Kasumi-1 (cell line): ENCODE results near the gene DYRK1A.

Experiments
- DNase-seq, 2 experiments: peaks; one replicate each; lab custom pipeline; 2025; lab: John Stamatoyannopoulos, UW

Gene DYRK1A

DNA sequence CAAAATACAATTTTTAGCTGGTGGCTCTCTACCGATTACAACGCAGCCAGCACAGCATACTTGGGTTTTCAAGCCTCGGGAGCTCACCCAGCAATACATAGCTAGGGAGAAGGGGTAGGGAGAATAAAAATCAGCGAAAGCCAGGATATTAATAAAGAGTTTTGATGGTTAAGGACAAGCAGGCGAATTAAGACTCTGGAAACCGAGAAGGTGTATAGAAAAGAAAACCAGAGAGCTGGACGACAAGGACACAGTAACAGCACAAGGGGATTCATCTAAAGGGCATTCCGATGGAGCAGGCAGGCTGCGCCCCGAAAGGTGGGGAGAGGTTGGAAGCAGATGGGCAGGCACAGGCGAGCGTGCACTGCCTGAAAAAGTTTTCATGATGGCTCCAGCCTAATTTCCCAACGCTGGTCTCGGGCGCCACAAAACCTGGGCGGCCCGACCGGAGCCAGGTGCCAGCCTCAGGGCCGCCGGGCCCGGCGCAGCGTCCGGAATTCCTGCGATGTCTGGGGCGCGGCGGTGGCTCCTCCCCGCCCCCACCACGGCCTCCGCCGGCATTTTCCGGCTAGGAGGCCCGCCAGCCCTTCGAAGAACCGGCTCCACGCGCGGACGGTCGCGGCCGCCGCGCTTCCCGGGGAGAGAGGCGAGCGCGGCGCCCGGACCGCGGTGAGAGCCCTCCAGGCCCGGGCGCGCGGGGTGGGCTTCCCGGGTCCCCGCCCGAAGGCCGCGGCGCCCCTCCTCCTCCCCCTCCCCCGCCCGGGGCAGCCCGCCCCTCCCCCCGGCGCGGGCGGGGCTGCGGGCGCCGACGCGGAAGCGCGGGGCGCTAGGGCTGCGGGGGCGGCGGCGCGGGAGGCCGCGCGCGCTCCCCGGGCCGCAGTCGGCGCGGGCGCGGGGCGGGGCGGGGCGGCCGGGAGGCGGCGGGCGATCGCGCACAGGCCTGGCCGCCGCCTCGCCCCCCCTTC, 774 bp upstream of the DYRK1A start:
- peak; percentile 46 to 73 for DNase-seq

DNA sequence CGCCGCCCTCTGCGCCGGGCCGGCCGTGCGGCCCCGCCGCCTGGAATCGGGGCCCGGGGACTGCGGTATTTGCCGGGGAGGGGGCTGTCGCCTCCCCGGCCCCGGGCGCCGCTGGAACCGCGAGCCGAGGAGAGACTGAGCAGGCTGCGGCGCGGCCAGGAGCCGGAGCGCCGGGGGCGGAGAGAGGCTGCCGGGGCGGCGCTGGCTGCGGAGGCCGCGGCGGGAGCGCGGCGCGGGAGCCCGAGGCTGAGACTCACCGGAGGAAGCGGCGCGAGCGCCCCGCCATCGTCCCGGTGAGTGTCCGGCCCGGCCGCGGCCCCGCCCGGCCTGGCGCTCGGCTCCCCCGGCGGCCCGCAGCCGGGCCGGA, 746 bp downstream of the DYRK1A start:
- DNase-seq = no peak

DNA sequence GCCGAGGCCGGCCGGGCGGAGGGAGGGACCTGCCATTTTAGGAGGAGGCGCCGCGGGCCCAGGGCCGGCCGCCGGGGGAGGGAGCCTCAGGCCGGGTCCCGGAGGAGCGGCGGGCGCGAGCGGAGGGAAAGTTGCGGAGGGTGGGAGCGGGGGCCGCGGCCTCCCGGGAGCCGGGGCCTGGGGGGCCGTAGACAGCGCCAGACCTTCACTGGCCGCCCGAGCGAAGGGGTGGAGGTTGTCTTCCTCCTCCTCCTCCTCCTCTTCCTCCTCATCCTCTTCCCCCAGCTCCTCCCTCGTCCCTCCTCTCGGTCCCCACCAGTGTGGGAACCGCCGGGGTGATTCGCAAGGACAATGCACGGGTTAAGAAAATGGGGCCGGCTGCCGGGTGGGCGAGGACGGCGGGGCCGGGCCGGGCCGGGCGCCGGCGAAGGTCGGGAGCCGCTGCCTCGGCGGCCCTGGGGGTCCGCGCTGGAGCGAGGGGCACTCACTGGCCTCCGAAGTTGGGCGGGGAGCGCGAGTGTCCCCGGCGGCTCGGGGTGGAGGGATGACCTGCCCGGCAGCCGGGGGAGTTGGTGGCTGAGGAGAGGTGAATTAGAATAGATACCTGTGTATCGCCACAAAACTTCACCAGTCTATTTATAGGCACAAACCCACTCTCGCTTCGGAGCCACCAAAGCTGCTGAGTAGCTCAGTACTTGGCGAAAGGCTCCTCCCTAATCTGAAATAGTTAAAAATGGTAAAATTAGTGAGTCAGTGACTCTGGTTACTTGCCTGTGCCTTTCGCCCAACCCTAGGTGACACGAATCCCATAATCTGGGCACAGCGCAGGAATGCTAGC, 1.3 kb downstream of the DYRK1A start:
- peak; percentile 31 to 35 for DNase-seq

DNA sequence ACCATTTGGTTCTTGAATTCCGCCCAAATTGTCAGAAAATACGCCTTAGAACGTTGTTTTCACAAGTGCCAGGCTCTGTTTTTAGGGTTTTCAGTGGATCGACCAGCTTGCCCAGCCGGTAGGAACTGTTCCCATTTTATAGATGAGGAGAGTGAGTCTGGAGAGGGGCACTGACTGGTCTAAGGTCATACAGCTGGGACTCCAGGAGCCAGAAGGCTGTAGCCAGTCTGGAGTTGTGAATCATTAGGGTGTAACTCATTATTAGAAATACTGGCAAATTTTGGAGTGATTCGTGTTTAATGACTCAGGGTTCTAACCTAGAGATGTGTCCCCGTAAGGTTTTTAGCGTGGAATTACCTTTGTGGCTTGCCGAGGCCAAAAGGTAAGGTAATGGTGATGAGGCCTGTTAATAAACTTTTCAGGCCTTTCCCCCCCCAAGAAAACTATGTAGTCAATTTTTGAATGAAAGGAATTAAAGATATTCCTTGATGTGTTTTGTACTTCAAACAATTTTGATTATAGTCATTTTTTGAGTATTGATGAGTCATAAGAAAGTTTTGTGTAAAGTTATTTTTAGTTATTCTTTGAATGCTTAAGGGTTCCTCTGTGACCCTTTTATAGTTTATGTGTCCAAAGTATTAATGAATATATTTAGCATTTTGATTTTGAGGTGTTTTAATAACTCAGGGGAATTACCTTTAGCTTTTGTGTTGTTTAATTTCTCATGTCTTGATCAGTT, 2.1 kb downstream of the DYRK1A start:
- peak; percentile 14 to 36 for DNase-seq

DNA sequence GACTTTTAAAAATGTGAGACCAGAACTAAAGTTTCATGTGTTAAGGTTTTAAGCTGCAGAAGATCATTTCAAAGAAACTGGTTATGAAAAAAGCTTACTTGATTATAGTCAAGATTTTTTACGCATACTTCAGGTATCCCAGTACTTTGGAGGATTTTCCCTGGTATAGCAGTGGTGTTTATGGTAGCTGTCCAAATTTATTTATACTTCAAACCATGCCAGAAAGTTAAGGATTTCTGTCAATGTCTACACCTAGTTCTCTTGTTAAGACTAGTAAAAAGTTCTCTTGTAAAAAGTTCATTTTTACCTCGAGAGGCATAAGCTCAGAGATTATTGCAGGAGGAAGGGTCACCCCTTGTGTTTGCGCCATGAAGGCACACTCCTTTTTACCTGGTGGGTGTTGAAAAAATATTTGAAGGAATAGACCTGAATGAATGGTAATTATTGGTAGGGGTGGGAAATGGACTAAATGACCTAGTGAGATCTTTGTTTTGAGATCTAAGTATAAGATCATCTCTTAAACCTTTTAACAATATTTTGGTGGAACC, 2.8 kb downstream of the DYRK1A start:
- DNase-seq = peak in 1 of 2 experiments; percentile 33

DNA sequence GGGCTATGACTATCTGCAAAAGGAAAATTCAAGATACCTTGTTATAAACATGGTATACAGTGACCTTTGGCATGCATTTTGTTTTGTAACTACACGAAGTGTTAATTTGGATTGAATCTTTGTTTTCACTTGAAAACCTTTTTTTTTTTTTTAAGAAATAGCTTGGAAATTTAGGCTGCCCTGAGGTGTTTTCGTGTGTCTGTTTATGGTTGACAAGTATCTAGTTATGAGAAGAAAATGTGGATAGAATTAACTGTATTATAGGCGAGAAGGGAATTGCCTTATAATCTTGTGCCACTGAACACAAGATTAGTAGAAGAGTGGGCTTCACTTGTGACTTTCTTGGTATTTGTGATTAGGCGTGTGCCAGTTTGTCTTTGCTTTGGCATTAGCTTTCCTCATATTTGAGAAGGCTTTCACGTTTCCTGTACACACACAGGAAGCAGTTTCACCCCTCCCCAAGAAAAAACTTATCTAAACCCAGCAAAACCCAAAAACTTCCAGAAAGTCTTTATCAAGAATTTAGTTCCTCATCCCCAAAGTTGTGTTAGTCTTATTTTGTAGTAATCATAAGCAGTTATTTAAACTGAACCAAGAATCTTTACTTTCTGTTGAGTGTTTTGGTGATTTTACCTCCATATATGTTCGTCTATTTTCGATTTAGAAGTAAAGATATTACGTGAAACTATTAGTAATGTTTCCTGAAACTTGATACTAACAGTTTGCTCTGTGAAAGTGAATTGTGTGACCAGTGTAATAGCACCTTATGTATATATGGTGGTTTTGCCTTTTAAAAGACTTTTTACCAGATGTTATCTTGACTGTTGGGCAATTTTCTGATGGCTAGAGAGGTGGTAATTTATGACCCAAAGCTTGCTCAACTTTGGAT, 3.8 kb downstream of the DYRK1A start:
- peak; percentile 68 to 80 for DNase-seq

DNA sequence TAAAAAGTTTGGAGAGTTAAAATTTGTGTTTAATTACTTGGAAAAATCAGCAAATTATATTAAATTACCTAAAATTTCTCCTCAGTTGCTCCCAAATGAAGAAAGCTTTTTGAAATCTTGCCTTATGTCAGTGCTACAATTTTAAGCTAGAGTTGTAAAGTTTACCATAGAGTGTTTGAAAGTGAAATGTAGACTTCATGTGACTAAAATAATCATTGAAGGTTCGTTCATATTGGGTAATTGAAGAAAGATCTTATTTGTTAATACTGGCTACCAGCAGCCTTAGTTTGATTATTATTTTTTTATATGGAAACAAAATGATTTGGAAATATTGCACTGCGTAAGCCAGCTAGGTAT, 4.4 kb downstream of the DYRK1A start:
- DNase-seq = no peak

DNA sequence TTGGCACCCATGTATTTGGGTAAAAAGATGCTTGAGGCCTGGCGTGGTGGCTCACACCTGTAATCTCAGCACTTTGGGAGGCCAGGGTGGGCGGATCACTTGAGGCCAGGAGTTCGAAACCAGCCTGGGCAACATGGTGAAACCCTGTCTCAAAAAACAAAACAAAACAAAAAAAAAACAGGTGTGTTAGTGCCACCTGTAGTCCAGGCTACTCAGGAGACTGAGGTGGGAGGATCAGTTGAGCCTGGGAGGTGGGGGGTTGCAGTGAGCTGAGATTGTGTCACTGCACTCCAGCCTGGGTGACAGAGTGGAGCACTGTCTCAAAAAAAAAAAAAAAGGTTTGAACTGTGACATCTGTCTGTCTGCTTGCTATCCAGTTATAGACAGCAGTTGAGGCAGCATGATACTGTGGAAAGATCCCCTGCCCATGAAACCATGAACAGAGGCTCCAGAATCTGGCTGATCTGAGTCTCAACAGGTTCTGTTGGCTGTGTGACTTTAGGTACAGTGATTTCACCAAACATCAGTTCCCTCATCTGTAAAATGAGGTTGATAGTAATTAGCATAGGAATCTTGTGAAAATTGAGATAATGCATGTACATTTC, 5.7 kb downstream of the DYRK1A start:
- DNase-seq = no peak

DNA sequence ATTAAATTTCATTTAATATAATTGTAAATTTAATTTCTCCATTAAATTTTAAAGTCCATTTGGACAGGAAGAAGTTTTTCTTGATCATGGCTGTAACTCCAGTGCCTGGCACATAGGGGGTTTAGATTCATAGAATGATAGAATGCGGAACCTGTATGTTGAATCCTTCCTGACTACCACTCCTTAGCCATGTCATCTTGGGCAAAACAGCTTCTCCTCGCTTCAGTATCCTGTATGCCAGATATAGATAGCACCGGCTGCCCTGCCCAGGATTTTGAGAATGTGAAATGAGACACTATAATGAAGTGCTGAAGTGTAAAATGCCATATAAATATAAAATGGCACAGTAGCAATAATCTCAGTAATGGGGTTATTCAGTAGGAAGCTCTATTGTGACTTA, 6.4 kb downstream of the DYRK1A start:
- peak in 1 of 2 experiments; percentile 31 for DNase-seq

DNA sequence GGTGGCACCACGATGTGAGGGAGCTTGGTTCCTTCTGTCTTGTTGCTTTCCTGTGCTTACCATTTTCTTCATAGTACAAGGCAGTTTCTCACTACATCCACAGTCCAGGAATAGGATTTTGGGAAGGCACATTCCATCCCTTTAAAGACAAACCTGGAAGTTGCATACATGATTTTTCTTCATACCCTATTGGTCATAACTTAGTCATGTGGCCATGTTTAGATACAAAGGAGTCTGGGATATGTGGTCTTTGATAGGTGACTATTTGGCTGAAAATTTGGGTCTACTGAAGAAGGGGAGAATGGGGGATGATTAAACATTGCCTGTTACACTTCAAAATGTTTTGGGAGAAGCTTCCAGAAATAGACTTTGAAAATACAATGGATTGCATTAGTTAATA, 7.0 kb downstream of the DYRK1A start:
- DNase-seq = no peak

DNA sequence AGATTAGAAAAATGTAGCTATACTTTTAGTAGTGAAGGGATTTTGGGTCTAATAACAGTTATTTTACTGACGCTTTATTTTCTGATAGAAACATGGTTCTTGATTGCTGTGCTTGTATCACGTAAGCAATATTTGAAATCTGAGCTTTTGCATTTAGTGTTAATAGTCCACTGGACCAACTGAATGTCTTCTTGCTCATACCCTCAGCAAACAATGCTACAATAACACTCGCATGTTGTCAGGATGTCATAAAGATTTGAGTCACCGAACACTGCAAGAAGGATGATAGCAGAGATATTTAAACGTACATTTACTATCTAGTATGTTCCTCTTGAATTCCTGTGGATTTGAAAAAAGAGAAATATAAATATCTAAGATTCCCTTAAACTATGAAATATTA, 7.5 kb downstream of the DYRK1A start:
- DNase-seq = no peak

DNA sequence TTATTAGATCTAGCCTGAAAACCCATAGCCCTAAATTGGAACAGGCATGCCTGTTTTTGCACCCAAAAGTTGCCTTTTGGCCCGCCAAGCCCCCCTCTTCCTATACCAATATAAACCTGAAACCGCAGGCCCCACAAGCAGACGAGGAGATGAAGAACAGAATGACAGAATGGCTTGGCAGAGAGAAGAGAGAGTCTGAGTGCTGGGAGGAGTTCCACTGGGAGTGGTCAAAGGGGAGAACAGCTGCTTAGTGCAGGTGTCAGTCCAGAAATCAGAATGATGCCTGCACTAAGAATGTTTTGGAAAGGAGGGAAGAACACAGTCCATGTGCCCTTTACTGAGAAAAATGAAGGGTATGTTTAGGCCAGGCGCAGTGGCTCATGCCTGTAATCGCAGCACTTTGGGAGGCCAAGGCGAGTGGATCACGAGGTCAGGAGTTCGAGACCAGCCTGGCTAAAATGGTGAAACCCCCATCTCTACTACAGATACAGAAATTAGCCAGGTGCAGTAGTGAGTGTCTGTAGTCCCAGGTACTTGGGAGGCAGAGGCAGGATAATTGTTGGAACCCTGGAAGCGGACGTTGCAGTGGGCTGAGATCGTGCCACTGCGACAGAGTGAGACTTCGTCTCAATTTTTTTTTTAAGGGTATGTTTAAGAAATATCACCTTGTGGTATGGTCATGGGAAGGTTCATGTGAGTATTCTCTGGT, 9.4 kb downstream of the DYRK1A start:
- DNase-seq = no peak

DNA sequence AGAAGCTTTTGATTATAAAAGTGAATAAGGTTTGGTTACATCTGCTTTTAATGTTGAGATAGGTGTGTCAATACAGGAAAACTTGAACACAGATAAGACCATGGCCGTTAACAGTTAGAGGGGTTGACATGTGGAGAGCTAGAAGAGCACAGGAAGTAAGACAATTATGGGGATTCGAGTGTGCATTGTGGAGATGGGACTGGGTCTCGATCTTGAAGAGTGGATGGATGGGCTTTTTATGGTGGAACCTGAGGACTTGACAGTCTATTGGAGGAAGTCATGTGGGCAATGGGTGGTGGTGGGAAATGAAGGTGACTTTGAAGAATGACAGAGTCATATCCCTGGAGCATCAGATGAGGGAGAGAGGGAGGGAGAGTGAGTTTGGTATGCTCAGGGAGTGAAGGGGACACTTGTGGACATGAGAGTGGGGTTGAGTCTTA, 12.1 kb downstream of the DYRK1A start:
- DNase-seq = no peak

DNA sequence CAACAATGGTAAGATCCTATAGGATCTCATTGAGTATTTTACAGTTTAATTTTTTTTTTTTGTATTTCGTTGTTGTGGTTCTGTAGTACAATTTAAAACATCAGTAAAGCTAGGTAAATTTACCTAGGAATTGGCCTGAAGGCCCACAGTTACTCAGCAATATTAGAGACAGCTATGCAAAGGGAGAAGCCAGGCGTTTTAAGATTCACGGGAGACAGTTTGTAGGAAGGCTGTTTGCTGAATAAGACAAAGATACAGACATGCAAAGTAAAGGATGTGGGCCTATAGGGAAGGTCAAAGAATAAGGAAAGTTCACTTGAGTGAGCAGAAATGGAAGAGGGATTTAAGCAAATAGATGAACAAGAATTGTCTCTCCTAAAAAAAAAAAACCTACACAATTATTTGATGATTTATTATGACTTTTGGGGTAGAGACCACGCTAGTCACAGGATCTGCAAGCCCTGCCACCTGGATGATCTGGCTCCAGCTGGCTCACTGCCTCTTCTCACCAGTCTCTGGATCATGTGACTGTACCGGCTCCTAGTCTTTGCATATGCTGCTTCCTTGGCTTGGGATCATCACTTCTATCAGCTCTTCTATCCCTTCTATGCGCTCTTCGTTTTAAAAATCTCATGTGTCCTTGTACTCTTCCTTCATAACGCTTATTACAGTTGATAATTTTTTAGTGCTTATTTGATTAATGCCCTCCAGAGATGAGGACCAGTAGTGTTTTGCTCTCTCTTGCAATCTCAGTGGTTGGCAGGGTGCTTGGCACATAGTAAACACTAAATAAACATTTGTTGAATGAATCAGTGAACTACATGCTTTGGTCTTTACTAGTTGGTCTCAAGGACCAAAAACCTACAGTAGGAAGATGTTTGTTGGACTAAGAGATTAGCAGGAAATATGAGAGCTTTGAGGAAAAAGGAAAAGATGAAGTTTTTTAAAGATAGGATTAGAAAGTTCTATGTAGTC, 14.1 kb downstream of the DYRK1A start:
- no peak for DNase-seq

DNA sequence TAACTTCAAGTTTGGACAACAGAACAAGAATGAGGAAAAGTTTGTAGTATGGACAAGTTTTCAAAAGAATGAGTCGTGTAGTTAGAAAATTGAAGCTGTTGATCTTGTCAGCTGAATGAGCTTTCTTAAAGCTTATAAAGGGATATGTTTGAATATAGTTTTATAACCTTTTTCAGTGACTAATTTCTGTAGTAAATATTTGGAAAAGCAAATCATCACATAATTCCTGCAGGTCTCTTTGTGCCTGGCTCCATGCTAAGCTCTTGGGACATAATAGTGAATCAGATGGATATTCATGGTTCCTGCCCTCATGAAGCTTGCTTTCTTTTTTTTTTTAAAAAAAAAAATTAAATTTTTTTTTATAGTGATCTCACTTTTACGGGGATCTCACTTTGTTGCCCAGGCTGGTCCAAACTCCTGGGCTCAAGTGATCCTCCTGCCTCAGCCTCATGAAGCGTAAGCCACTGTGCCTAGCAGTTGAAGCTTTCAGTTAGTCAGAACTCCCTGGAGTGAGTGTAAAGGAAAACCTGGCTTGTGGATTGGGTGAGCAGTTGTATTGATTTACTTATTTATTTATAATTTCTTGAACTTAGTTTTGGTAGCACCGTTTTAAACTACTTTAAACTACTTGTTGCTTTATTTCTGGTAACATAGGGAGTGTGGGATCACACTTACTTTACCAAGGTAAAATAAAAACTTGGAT, 15.5 kb downstream of the DYRK1A start:
- no peak for DNase-seq

DNA sequence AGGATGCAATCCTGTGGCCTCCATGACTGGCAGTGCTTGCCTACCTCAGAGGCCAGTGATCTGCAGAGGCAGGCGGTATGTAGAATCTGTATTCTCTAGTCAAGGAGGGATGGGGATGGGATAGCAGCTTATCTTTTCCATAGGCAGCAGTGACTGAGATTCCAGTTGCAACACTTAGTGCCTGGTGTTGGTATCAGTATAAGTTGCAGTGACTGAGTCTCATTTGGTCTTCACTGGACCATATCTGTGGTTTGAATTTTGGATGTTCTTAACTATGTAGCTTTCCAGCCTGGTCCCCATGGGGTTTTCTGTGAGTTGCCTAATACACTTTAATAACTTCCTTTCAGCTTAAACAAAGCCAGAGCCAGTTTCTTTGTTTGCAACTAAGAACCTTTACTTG, 16.5 kb downstream of the DYRK1A start:
- DNase-seq = peak; percentile 13

DNA sequence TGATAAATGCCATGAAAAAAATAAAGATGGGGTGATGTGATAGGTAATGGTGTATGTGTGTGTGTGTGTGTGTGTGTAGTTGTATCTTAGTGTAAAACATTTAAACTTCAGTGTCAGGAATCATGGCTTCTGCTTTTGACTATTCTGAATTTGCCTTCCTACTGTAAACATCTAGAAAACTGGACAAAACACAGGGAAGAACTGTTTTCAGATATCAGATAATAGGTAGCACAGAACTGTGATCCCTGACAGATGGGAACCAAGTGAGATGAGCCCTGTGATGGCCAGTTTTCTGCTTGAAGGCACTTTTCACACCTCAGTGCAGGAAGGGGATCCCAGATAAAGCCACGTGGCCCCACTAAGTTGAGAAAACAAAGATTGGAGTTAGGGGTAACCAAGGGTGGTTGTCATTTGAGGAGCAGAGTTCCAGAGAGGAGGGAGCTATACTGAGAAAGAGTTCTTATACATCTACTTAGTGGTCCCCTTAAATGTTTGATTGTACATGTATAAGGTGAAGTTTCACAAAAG, 17.3 kb downstream of the DYRK1A start:
- no peak for DNase-seq

DNA sequence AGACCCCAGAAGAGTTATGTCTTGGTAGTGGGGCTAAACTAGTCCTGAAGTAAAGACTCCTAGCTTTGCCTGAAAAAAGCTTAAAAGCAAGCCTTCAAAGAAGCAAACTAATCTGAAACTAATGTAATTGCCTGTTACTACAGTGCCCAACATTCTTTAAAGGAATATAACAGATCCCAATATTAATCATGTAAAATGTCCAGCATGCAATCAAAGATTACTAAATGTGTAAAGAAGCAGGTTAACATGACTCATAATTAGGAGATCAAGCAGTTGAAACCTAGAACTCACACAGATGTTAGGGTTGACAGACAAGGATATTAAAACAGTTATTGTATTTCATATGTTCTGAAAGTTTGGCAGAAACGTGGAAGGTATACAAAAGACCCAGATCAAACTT, 17.8 kb downstream of the DYRK1A start:
- no peak for DNase-seq
